SIG-M5 treated with dmso at 0.1 percent for 504 hours (cell line): Measurements from ENCODE around the gene CRK.

Source experiments
- DNase-seq: peaks from one replicate; lab custom pipeline; 2025; ENCODE audit not compliant: unreplicated experiment; lab: John Stamatoyannopoulos, UW

The CRK gene

GRCh38 chr17:1486802-1487695 is 31.0 kb upstream of the CRK start:
- DNase-seq: no peak

GRCh38 chr17:1485423-1486376 is 29.7 kb upstream of the CRK start:
- DNase-seq: no peak

DNA sequence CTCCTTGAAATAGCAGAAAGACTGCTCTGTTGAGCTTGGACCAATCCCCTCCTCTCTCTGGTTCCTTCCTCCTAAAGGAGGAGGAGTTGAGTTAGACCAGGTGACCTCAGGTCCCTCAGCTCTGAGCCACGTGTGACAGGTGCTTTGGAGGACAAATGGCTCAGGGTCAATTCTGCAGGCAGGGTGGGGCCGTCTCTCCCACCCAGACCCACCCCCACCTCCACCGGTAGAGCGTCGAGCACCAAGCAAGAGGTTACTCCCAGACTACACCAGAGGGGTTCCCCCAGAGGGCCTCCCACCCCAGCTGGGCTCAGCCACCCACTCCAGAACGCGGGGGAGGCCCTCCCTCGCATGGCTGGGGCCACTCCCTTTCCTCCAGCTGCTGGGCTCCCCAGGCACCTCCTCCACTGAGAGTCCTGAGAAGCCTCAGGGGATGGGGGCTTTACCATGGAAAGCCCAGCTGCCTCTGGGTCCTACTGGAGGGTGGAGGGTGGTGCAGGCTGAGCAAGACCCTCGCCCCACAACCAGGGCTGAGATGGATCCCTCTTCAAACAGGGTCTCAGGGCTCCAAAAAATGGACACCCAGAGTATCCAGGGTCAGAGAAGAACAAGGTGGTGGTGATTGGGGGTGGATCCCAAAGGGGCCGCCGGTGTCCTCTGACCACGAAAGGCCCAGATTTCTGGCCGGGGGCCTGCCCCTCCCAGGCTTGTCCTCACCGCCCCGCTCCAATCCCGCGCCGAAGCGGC is 28.8 kb upstream of the CRK start:
- peak; percentile 48 for DNase-seq

DNA sequence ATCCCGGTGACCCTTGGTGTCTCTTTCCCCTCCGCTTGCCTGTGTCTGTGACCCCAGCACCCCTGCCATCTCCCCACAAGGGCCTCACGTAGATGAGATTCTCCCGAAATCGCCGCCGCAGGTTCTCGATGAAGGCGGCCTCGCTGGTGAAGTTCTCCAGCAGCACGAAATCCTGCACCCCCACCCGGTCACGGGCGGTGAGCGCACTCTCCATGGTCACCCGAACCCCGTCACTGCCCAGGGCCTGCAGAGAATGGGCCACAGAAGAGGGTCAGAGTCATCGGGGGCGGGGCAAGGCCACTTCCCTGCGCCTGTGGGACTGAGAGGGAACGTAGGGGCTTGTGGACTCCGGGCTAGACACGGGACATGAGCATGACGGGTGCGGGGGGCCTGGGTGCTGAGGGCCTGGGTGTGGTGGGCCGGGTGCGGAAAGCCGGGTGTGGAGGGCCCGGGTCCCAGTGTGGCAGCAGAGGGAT is 28.1 kb upstream of the CRK start:
- DNase-seq: no peak

- no peak for DNase-seq
These were observed 26.6 kb upstream of the CRK start for GRCh38 chr17:1482680-1483079.

- no peak for DNase-seq
These were observed 25.7 kb upstream of the CRK start for GRCh38 chr17:1481736-1482135.

- no peak for DNase-seq
These were observed 24.9 kb upstream of the CRK start for GRCh38 chr17:1480747-1481465.

DNA sequence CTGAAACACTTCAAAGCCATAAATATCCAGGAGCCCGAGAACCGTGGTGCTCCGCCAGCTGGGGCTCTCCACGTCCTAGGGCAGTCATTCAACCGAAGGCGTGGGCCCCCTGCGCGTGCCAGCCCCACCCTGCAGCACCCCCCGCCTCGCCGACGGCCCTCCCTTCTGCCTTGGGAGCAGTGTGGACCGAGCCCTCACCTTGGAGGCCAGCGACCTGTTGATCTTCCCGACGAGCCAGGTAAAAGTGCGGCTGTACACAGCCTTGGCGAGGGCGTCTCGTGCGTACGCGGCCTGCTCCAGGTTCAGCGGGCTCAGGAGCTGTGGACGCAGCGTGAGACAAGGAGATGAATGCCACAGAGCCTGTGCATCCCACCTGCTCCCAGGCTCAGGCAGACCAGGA is 22.4 kb upstream of the CRK start:
- DNase-seq: no peak

GRCh38 chr17:1475321-1475854 is 19.4 kb upstream of the CRK start:
- no peak for DNase-seq

DNA sequence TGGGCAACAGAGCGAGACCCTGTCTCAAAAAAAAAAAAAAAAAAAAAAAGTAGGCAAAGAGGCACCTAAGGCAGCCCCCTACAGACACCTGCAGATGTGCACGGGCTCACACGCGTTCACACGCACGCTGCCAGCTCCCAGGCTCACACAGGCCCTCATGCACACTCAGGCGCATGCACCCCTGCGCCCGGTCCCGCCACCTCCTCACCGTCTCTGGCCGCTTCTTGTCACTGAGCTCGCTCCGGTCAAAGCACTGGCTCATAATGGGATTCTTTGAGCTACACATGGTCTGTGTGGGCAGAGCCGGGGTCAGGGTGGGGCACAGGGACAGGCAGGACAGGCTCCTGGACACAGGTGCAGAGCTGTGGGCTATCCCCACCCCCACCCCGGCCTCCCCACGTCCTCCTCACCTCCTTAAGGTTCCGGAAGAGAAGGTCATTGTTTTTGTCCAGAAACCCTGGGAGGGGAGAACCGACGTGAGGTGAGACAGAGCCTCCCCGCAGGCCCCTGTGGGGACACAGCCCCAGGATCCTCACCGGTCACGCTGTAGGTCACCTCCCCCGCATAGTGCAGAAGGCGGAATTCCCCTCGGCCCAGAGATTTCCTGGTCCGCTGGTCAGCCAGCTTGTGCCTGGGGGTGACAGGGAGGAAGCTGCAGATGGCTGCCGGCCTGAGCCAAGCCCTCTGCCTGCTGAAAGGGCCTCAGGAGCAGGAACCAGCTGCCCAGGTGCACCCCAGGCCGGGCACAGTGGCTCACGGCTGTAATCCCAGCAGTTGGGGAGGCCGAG is 18.6 kb upstream of the CRK start:
- no peak for DNase-seq

DNA sequence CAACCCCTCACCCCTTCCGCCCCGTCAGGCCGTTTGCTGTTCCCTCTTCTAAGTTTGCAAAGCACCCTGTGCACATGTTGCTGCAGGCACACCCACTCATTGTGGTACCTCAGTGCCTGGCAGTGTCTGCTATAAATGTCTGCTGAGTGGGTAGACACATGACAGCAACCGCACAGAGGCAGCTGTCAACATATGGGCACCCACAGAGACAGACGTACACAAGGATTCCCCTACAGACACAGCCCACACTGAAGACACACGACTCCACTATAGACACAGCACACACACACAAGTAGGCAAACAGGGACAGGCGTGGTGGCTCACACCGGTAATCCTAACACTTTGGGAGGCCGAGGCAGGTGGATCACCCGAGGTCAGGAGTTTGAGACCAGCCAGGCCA is 17.8 kb upstream of the CRK start:
- no peak for DNase-seq

GRCh38 chr17:1473170-1473569 is 17.1 kb upstream of the CRK start:
- no peak for DNase-seq

DNA sequence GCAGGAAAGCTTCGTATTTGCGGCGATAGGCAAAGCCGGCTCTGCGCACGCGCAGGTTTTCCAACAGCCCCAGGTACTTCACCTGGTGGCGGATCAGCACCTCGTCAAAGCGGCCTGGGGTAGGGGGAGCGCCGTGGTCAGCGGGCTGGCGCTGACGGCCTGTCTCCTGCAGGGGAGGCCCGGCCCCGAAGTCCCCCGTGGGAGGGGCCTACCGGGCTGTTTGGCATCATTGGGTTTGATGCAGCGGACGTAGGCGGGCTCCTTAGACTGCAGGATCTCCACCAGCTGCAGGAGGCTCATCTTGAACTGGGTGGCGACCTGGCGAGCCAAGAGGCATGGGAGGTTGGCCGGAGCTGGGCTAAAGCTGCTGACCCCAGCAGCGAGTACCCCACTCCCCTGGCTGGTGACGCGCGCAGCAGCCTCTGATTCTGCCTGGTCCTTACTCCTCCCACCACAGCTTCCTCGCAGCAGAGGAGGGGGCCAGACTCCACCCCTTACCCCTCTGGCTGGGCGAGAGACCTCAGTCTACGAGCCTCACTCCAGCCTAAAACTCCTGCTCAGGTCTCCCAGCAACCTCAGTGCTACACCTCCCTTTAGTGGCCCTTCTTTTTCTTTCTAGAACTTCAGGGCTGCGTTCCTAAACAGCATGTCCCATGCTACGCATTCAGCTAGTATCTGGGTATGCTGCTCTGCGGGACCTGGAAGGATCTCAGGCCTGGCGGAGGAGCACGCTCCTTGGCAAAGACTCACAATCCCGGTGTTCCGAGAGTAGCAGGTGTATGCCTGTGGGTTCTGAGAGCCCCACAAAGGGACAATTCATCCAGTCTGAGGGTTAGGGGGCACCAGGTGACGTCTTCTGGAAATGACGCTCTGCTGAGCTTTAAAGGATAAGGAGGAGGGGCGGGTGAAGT is 16.1 kb upstream of the CRK start:
- no peak for DNase-seq

GRCh38 chr17:1471490-1471889 is 15.5 kb upstream of the CRK start:
- no peak for DNase-seq

GRCh38 chr17:1470755-1471462 is 14.9 kb upstream of the CRK start:
- DNase-seq: no peak

DNA sequence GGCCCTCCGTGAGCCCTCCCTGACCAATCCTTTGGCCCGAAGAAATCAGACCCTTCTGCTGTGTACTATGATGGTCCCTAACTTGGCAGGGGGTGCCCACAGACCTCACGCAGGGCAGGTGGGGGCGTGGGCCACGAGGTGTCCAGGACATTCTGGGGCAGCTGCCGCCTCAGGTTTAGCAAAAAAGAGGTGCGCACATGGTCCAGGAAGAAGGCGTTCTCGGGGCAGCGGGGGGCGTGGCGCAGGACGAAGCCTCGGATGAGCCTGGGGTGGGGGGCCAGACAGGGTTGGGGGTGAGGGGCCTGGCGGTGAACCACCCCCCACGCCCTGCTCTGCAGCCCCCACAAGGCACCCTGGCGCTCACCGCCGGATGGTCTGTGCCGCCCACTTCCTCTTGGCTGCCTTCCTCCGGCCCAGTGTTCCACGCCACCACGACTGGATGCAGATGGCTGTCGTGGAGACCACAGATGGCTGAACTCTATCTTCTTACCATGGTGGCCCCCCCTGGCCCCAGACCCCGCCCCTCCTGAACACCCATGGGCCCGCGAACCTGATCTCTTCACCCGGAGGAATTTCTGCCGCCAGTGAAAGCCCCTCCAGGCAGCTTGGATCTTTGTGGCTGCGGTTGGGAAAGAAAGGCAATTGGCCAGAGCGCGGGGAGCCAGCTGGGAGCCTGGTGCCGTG is 14.2 kb upstream of the CRK start:
- no peak for DNase-seq

DNA sequence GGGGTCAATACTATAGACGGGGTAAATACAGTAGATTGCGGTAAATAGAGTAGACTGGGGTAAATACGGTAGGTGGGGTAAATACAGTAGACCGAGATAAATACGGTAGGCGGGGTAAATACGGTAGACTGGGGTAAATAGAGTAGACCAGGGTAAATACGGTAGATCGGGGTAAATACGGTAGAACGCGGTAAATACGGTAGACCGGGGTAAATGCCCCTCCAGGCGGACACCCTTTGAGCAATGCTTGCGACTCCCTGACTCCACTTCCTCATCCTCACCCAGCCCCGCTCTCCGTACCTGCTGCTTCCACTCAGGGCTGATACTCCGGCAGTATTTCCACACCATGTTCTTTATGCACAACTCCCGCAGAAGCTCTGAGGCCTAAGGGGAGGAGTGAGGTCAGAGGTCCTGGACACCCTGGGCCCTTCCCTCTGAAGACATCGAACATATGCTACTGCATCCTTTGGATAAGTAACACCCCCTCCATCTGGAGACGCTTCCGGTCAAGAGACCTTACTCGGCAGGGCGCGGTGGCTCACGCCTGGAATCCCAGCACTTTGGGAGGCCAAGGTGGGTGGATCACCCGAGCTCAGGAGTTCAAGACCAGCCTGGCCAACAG is 13.3 kb upstream of the CRK start:
- no peak for DNase-seq
